Measurements from ENCODE around the gene GPI. TPM values are rescaled to one million over a fixed set of nuclear protein-coding genes. Genes with fewer than 3 reads are reported as not detected.

The GPI gene
- total and polyA plus RNA-seq, 2 of the 13 experiments (the other 11 are each of a cell fraction or from before 2014, with no cell fraction given), result 147 to 167 TPM

GRCh38 chr19:34364830-34365462, at the start of gene GPI (continued):
- TF ChIP-seq HOXD1 (CRISPR knock-in tag; IDR thresholded peaks at IDR 0.05) (no peak), GATAD2A (CRISPR knock-in tag; IDR thresholded peaks at IDR 0.05) (peak; percentile 42; the same call in 1 of the 2 replicates), ZNF563 (CRISPR knock-in tag; IDR thresholded peaks at IDR 0.05) (peak; percentile 86), HOXA3 (CRISPR knock-in tag; IDR thresholded peaks at IDR 0.05) (peak; percentile 13; the same call in 1 of the 2 replicates), SAP130 (CRISPR knock-in tag; IDR thresholded peaks at IDR 0.05; ENCODE audit: low read depth) (peak; percentile 71), ZNF615 (CRISPR knock-in tag; IDR thresholded peaks at IDR 0.05; ENCODE audit: borderline replicate concordance) (no peak), YY1 (IDR thresholded peaks at IDR 0.05; ENCODE audit: insufficient read depth, insufficient replicate concordance, low read depth, low read length) (peak; percentile 71), IKZF4 (CRISPR knock-in tag; IDR thresholded peaks at IDR 0.05; ENCODE audit: borderline replicate concordance, low read depth, not compliant biosample characterization) (peak; percentile 6), UBTF (CRISPR knock-in tag; IDR thresholded peaks at IDR 0.05) (peak; percentile 32; the same call in 1 of the 2 replicates), PHF8 (CRISPR knock-in tag; IDR thresholded peaks at IDR 0.05) (peak; percentile 84), HMG20A (CRISPR knock-in tag; IDR thresholded peaks at IDR 0.05; ENCODE audit: borderline replicate concordance) (0 out of 2 replicates have a peak, but pooled peaks have one; percentile 12), KMT2A (CRISPR knock-in tag; IDR thresholded peaks at IDR 0.05) (peak; percentile 57; the same call in 1 of the 2 replicates), SMYD3 (CRISPR knock-in tag; IDR thresholded peaks at IDR 0.05) (no peak), SNAI1 (CRISPR knock-in tag; IDR thresholded peaks at IDR 0.05; ENCODE audit: borderline replicate concordance) (no peak), ZNF740 (CRISPR knock-in tag; IDR thresholded peaks at IDR 0.05) (no peak), POLR2A (IDR thresholded peaks at IDR 0.05; ENCODE audit: insufficient read depth in 1 of 2, low read depth in 2 of 2, low read length in 2 of 2) (peak; percentile 71 to 95), POLR2AphosphoS5 (IDR thresholded peaks at IDR 0.05; ENCODE audit: low read depth, low read length) (peak; percentile 91), GABPB1 (CRISPR knock-in tag; IDR thresholded peaks at IDR 0.05) (peak; percentile 82), ETV5 (CRISPR knock-in tag; IDR thresholded peaks at IDR 0.05; ENCODE audit: borderline replicate concordance) (peak; percentile 84), ZNF446 (CRISPR knock-in tag; IDR thresholded peaks at IDR 0.05) (peak; percentile 65; the same call in 1 of the 2 replicates), BORCS8-MEF2B (CRISPR knock-in tag; IDR thresholded peaks at IDR 0.05) (0 out of 2 replicates have a peak, but pooled peaks have one; percentile 44)
- TF ChIP-seq, protein P1, sequence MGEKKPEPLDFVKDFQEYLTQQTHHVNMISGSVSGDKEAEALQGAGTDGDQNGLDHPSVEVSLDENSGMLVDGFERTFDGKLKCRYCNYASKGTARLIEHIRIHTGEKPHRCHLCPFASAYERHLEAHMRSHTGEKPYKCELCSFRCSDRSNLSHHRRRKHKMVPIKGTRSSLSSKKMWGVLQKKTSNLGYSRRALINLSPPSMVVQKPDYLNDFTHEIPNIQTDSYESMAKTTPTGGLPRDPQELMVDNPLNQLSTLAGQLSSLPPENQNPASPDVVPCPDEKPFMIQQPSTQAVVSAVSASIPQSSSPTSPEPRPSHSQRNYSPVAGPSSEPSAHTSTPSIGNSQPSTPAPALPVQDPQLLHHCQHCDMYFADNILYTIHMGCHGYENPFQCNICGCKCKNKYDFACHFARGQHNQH (CRISPR knock-in tag; IDR thresholded peaks at IDR 0.05), result peak; percentile 43; the same call in 1 of the 2 replicates
- TF ChIP-seq, protein P2, sequence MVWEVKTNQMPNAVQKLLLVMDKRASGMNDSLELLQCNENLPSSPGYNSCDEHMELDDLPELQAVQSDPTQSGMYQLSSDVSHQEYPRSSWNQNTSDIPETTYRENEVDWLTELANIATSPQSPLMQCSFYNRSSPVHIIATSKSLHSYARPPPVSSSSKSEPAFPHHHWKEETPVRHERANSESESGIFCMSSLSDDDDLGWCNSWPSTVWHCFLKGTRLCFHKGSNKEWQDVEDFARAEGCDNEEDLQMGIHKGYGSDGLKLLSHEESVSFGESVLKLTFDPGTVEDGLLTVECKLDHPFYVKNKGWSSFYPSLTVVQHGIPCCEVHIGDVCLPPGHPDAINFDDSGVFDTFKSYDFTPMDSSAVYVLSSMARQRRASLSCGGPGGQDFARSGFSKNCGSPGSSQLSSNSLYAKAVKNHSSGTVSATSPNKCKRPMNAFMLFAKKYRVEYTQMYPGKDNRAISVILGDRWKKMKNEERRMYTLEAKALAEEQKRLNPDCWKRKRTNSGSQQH (CRISPR knock-in tag; IDR thresholded peaks at IDR 0.05; ENCODE audit: low read depth), result peak; percentile 90
- TF ChIP-seq, protein P3, sequence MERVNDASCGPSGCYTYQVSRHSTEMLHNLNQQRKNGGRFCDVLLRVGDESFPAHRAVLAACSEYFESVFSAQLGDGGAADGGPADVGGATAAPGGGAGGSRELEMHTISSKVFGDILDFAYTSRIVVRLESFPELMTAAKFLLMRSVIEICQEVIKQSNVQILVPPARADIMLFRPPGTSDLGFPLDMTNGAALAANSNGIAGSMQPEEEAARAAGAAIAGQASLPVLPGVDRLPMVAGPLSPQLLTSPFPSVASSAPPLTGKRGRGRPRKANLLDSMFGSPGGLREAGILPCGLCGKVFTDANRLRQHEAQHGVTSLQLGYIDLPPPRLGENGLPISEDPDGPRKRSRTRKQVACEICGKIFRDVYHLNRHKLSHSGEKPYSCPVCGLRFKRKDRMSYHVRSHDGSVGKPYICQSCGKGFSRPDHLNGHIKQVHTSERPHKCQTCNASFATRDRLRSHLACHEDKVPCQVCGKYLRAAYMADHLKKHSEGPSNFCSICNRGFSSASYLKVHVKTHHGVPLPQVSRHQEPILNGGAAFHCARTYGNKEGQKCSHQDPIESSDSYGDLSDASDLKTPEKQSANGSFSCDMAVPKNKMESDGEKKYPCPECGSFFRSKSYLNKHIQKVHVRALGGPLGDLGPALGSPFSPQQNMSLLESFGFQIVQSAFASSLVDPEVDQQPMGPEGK (CRISPR knock-in tag; IDR thresholded peaks at IDR 0.05), result peak; percentile 34
